ENCODE results near the gene ADARB1.

- TF ChIP-seq CTCF (IDR thresholded peaks at IDR 0.05) = no peak
- no peak for TF ChIP-seq POLR2A (IDR thresholded peaks at IDR 0.05)
Measured at GRCh38 chr21:45088116-45088515, 13.7 kb downstream of the ADARB1 start.

Measured in transverse colon (tissue), 3 donors.